Measurements from ENCODE around the gene SPDYE3. TPM values are rescaled to one million over a fixed set of nuclear protein-coding genes. Genes with fewer than 3 reads are reported as not detected.
"Not testable (repeated sequence)": the region's sequence is repeated elsewhere in the genome, so short reads cannot be mapped to it uniquely, and the experiment has no call there.

SPDYE3 gene
- total and polyA plus RNA-seq, 12 donors = 0.16 TPM; not detected in 11

- H3K9me3 ChIP-seq (replicated peaks in 1 of 3); intact Hi-C loops (cut with DNase I); DNase-seq; H3K36me3 ChIP-seq (replicated peaks in 1 of 2); H3K4me3 ChIP-seq; H3K4me1 ChIP-seq (replicated peaks in 1 of 2); H3K27me3 ChIP-seq; H3K27ac ChIP-seq: not testable (repeated sequence)
- WGBS, 4 donors = 36 to 54% (median 42%) methylated on average over 2 to 6 of the region's 6 CpGs
Observed at GRCh38 chr7:100297852-100298631, 9.5 kb upstream of the SPDYE3 start.

- 69 to 79% (median 74%) methylated on average over 7 of the region's 7 CpGs for WGBS, 4 donors
- intact Hi-C loops (cut with DNase I); H3K27me3 ChIP-seq; H3K4me1 ChIP-seq (replicated peaks in 1 of 2); H3K9me3 ChIP-seq (replicated peaks in 1 of 3); DNase-seq; H3K36me3 ChIP-seq (replicated peaks in 1 of 2); H3K4me3 ChIP-seq; H3K27ac ChIP-seq: not testable (repeated sequence)
Observed at GRCh38 chr7:100298632-100298895, 8.9 kb upstream of the SPDYE3 start.

GRCh38 chr7:100304526-100304925 lies 3.0 kb upstream of the SPDYE3 start:
- intact Hi-C loops (cut with DNase I); H3K9me3 ChIP-seq (replicated peaks in 1 of 3); H3K27ac ChIP-seq; H3K4me3 ChIP-seq; H3K36me3 ChIP-seq (replicated peaks in 1 of 2); H3K27me3 ChIP-seq; DNase-seq; H3K4me1 ChIP-seq (replicated peaks in 1 of 2): not testable (repeated sequence)
- 81 to 100% (median 90%) methylated on average over 4 to 11 of the region's 12 CpGs for WGBS, 4 donors

GRCh38 chr7:100318329-100318728 lies 10.8 kb downstream of the SPDYE3 start:
- H3K27me3 ChIP-seq; DNase-seq; H3K9me3 ChIP-seq (replicated peaks in 1 of 3); H3K36me3 ChIP-seq (replicated peaks in 1 of 2); H3K4me1 ChIP-seq (replicated peaks in 1 of 2); H3K27ac ChIP-seq; intact Hi-C loops (cut with DNase I); H3K4me3 ChIP-seq: not testable (repeated sequence)
- 74 to 91% (median 83%) methylated on average over 3 to 4 of the region's 5 CpGs for WGBS, 4 donors

- H3K4me3 ChIP-seq; H3K27ac ChIP-seq; H3K36me3 ChIP-seq (replicated peaks in 1 of 2); H3K9me3 ChIP-seq (replicated peaks in 1 of 3); H3K4me1 ChIP-seq (replicated peaks in 1 of 2); intact Hi-C loops (cut with DNase I); H3K27me3 ChIP-seq; DNase-seq: not testable (repeated sequence)
- 90 to 100% (median 95%) methylated on average over 1 of the region's 1 CpG for WGBS, 4 donors
Observed at GRCh38 chr7:100321648-100322047, 14.1 kb downstream of the SPDYE3 start.

- 86 to 93% (median 91%) methylated on average over 7 to 12 of the region's 13 CpGs for WGBS, 4 donors
- H3K4me1 ChIP-seq (replicated peaks in 1 of 2); H3K27me3 ChIP-seq; H3K36me3 ChIP-seq (replicated peaks in 1 of 2); H3K27ac ChIP-seq; intact Hi-C loops (cut with DNase I); H3K4me3 ChIP-seq; H3K9me3 ChIP-seq (replicated peaks in 1 of 3); DNase-seq: not testable (repeated sequence)
Observed at GRCh38 chr7:100324194-100324593, 16.7 kb downstream of the SPDYE3 start.

GRCh38 chr7:100325671-100326070 lies 18.2 kb downstream of the SPDYE3 start:
- H3K4me3 ChIP-seq; DNase-seq; H3K27ac ChIP-seq; intact Hi-C loops (cut with DNase I); H3K27me3 ChIP-seq; H3K9me3 ChIP-seq (replicated peaks in 1 of 3); H3K4me1 ChIP-seq (replicated peaks in 1 of 2); H3K36me3 ChIP-seq (replicated peaks in 1 of 2): not testable (repeated sequence)
- WGBS, 4 donors = 86 to 93% (median 92%) methylated on average over 9 of the region's 9 CpGs

- H3K27ac ChIP-seq; intact Hi-C loops (cut with DNase I); DNase-seq; H3K36me3 ChIP-seq (replicated peaks in 1 of 2); H3K4me3 ChIP-seq; H3K27me3 ChIP-seq; H3K4me1 ChIP-seq (replicated peaks in 1 of 2); H3K9me3 ChIP-seq (replicated peaks in 1 of 3): not testable (repeated sequence)
- WGBS, 4 donors = 92 to 94% (median 93%) methylated on average over 5 to 10 of the region's 11 CpGs
Observed at GRCh38 chr7:100326914-100327313, 19.4 kb downstream of the SPDYE3 start.
